ENCODE results near the gene CD9.

GRCh38 chr12:6253278-6253677 is 53.1 kb downstream of the CD9 start:
- no peak for TF ChIP-seq CTCF (conservative IDR thresholded peaks at IDR 0.05 in 1 of 2, IDR thresholded peaks at IDR 0.05 in 1 of 2; ENCODE audit: low read depth in 1 of 2, low read length in 2 of 2)
- no peak for TF ChIP-seq EZH2 (IDR thresholded peaks at IDR 0.05; ENCODE audit: low read length, missing control alignments)

Data from fibroblast of lung (primary cell).